CD4-positive, alpha-beta T cell treated with Interferon alpha-2 for 1 hour (primary cell): ENCODE results near the gene FAM219A.
A peak's percentile ranks its signal among the peaks of the same experiment; 100 is the strongest.

ENCODE experiments used
- DNase-seq, 2 donors: peaks; one replicate each; pipeline ENCODE4 v3.0.0-alpha.2; 2020 to 2022

FAM219A gene

GRCh38 chr9:34399729-34400128 lies 58.6 kb downstream of the FAM219A start:
- no peak for DNase-seq

- no peak for DNase-seq
Measured at GRCh38 chr9:34398875-34399274, 59.5 kb downstream of the FAM219A start.

- no peak for DNase-seq
Measured at GRCh38 chr9:34396276-34397214, 61.8 kb downstream of the FAM219A start.

DNA sequence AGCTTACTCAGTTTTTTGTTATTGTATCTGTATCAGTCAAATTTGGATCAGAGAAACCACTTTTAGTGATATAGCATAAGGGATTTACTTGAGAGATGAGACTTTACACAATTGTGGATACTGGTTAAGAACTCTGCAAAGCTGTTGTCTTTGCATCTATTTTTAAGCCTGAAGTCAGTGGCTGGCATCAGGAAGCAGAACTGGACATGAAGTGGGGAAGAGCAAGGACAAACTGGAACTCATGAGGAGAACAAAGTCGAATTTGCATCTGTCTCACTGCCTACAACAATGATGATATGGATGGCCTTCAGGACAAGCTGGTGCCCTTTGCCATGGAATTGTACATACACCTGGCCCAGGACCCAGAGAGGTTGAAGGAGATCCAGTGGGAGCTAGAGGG lies 65.9 kb downstream of the FAM219A start:
- no peak for DNase-seq

GRCh38 chr9:34387239-34387638 lies 71.1 kb downstream of the FAM219A start:
- DNase-seq, result no peak

DNA sequence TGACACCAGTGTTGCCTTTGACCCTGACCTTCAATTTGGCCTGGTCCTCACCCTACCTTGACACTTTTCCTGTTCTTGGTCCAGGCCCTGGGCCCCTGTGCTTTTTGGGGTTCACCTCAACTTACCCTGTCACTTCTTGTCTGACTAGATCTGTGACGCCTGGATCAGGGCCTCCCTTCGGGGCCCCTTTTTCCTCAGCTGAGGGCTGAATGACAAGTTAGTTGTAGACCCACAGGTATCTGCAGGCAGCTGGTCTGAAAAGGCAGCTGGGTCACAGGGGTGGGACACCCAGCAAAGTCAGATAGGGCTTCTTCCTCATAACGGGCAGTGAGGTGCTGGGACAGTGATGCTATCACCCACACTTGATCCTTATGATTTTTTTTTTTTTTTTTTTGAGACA lies 71.7 kb downstream of the FAM219A start:
- no peak for DNase-seq

- no peak for DNase-seq
Measured at GRCh38 chr9:34385561-34386230, 72.7 kb downstream of the FAM219A start.

DNA sequence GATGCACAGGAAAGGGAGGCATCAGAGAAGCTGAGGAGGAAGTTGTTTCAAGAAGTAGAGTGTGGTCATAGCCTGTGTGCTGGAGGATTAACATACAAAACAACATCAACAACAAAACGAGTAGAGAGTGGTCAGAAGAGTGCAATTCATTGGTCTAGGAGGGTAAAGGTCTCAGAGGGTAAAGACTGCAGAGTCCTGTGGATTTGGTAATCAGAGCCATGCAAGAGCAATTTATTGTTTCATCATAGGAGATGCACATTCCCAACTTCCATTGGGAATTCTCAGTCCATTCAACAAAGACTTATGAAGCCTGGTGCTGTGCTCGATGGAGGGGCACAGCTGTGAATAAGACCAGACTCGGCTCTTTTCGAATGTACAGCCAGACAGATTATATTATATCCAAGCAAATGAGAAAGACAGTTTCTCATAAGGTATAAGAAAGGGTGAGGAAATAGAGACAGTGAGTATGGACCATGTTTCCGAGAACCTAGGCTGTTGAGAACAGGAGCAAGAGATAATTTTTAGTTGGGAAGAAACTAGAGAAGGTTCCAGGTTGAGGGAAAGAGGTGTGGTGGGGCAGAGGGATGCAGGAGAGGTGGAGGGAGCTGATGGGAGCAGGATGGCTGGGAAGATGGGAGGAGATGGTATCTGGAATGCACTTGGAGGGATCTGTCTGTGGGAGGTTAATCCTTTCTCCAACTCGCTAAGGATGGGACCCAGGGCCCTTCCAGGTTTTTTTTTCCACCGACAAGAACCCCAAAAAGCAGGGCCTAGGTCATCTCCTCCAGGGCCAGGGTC lies 73.8 kb downstream of the FAM219A start:
- DNase-seq, result no peak

GRCh38 chr9:34383904-34384303 lies 74.5 kb downstream of the FAM219A start:
- no peak for DNase-seq

- no peak for DNase-seq
Measured at GRCh38 chr9:34382879-34383278, 75.5 kb downstream of the FAM219A start.

DNA sequence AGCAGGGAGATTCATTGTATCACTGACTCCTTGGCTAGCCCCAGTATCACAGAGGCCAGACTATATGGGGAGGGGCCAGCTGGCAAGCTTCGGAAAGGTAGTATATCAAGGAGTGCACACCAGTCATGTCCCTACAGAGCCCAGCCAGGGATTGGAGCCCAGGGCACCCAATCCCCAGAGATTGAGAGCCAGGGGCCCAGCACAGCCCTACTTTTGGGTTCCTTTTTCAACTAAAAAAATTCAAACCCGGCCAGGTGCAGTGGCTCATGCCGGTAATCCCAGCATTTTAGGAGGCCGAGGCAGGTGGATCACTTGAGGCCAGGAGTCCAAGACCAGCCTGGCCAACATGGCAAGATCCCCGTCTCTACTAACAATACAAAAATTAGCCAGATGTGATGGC lies 76.3 kb downstream of the FAM219A start:
- no peak for DNase-seq

DNA sequence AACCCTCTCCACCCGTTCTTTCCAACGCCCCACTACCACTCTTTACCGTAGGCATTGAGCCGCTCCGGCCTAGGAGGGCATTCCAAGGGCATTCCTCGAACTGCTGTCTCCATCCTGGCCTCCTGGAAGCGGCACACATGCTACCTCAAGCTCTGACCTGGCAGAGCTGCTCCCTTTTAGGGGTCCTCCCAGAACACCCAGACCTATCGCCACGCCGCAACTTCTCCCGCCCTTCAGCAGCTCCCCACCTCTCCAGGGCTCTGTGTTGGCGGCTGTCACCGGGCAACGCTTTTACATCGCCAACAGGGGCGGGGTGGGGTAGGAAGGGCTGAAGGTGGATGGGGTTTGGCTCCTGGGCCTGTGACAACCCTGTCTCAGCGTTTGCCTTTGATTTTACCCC lies 77.0 kb downstream of the FAM219A start:
- DNase-seq, result no peak

DNA sequence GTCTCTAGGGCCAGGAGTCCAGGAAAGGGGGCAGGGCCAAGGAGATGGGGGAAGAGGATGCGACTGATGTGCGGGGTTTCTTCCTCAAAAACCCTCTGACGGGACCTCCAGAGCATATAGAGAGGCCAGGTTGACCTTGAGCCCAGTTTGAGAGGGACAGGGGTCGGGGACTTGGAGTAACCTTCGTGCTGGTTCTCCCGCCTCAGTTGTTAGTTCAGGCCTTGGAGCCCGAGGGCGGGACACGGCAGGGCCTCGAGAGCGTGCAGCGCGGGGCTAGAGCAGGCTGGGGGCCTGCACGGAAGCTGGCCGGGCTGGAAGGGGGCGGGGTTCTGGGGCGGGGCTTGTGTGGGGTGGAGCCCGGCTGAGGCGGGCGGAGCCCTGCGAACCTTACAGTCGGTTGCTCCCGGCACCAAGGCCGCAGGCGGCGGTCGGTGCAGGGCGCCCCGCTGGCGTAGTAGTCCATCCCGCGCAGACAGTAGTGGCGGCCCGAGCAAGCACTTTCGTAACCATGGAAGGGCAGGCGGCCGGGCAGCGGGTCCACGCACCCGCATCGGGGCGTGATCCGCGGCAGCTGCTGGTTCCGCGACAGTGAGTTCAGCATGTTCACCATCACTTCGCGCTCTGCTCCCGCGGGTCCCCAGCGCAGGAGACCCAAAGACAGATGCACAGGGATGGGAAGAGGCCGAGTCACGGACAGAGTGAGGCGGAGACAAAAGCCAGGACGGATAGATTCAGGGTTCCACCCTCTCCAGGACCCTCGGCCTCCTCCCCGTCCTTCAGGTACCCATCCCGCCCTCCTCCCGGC lies 77.7 kb downstream of the FAM219A start:
- peak; percentile 78 to 85 for DNase-seq

DNA sequence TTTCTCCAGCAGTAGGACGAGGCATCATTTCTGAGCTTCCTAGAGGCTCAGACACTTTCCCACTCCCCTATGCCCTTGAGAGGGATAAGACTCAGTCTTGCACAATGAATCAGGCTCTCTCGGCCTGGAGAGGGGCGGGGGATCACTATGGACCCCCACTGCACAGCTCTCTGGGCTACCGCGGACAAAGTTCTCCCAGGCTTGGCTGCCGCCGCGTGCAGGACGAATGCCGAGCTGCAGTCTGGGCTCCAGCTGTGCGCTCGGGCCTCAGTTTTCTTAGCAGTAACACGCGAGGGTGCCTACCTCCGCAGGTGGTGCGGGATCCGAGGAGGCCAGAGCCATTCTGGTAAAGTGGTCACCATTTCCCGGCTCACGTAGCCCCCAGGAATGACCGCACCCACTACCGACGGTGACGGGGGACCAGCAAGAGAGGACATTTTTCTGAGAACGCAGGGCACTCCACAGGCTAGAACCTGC lies 78.3 kb downstream of the FAM219A start:
- no peak for DNase-seq

DNA sequence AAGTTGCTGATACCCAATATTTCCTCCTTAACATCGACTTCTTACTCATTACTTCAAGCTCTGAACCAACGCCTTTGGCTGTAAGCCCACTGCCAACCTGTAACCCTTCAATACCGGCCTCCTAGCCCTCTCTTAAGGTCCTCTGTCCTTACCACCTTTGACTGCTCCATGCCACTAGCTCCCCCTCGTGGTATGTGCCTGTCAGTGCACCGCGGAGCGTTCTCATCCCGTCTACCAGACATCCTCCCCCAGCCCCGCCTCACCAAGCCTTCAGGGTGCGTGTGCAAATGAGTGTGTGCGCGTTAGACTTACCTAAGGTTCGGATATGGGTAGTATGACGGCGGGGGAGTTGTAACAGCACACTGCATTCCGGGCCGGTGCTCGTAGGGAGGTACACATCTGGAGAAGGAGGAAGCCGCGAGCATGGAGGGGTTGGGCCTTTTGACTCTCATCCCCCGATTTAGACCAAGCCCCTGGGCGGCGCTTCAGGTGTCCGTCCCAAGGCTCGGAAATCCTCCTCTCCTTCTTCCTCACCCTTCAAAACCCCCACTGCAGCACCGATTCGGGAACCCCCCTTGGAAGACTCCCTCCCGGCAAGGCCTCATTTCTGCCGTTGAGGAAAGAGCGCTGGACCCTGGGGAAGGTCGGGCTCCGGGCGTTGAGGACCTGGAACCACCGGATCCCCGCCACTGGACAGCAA lies 78.9 kb downstream of the FAM219A start:
- DNase-seq, result peak; percentile 89 to 93

- no peak for DNase-seq
Measured at GRCh38 chr9:34378376-34379060, 79.9 kb downstream of the FAM219A start.

DNA sequence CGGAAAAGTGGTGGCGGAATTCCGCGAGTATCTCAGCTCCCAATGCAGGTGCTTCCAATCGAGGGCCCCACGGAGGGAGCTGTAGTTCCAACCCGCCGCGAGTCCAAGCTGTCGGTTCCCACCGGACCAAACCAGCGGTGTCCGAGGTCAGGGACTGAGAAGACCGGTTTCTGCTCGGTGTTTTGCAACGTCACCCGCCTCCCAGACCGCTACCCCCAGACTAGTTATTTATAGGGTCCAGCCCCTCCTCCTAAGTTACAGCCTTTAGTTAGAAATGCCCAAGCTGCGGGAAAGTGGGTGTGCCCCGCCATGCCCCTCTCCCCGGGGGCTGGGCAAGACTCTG lies 81.0 kb downstream of the FAM219A start:
- DNase-seq, result no peak

DNA sequence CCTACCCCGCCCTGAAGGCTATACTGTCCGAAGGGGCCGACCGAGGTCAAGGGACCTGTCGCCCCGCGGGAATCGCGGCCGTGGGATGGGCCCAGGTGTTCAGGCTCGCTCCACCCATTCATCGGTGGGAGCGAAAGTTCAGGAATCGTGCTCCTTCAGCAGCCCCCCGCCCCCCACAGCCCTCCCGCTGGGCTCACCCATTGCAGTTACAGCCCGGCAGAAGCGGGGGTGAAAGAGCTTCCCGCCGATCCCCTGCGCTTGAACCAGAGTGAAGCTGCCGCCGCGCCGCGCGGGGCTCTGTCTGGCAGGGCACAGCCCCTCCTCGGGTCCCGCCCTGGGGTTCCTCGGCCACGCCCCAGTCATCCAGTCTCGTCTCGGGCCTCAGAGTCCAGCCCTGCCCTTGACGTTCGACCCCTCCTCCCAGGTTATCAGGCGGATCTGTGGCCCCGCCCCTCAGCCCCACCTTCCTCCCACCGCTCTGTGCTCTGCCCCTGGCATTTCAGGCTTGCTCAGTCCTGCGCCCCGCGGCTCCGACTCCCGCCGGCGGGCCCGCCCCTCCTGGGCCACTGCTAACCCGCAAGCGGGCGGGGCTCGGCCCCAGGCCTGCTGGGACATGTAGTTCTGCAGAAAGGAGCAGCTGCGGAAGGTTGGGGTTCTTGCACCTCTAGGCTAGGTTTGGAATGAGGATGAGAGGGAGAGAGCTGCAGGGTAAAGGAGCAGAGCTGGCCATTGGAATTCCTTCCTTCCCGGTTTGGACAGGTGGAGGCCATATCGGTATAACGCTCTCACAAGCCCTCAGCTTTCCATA lies 81.6 kb downstream of the FAM219A start, which contains the start of gene MYORG:
Gene MYORG (minus strand): TSS at position 303 of the 808 bp plus-strand sequence. CDS start 3,955 bp downstream, outside the sequence.
- DNase-seq, result peak; percentile 98

- DNase-seq, result peak; percentile 52 to 69
Measured at GRCh38 chr9:34375901-34376595, 82.3 kb downstream of the FAM219A start.
